ENCODE data around the gene NTM. TPM values are rescaled to one million over a fixed set of nuclear protein-coding genes. Genes with fewer than 3 reads are reported as not detected.

The NTM gene
- polyA plus RNA-seq, 1 donor (not counting 4 experiments of a cell fraction or from before 2014, with no cell fraction given), result 47.9 TPM

DNA sequence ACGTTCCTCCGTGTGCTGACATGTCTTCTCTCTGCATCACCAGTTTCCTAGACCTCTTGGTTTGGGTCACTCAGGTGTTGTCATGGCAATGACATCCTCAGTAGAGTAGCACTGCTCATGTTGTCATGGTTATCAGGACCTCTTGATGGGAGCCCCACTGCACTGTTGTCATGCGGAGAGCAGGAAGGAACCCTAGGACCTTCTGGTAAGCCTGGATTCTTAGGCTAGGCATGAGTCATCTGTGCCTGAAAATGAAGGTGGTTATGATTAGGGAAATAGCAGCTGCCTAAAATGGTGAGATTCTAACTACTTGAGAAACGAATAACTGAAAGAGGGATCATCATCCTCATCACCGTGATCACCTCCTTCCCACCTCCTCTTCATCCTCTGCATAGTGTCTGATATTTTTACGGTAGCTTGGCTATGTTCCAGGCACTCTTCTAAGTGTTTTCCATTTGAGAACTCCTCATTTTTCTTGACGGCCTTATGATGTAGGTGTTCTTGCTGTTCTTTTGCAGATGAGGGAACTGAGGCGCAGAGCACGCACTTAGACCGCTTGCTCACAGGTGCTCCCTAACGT lies 858.4 kb downstream of the NTM start:
- Histone ChIP-seq H3K9me1 (ENCODE audit: control insufficient read depth, extremely low read depth, insufficient read depth, low read length) (no peaks in the 10 kb centered on the region), H3K79me2 (ENCODE audit: control insufficient read depth, insufficient read depth, low read length) (no peaks in the 10 kb centered on the region), H4K20me1 (ENCODE audit: control insufficient read depth, extremely low read depth, insufficient read depth, low read length) (no peaks in the 10 kb centered on the region), H3K27me3 (ENCODE audit: control insufficient read depth, extremely low read depth, insufficient read depth, low read length) (no peaks in the 10 kb centered on the region), H3K36me3 (ENCODE audit: control insufficient read depth in 2 of 2, extremely low read depth in 1 of 2, insufficient read depth in 2 of 2, low read length in 2 of 2) (no peaks in the 10 kb centered on the region), H3K4me2 (ENCODE audit: control insufficient read depth, extremely low read depth, insufficient read depth, low read depth, low read length) (no peak overlapping the region), H3K9me3 (ENCODE audit: control insufficient read depth, low read depth, low read length) (no peaks in the 10 kb centered on the region), H3K4me1 (ENCODE audit: control insufficient read depth, extremely low read depth, insufficient read depth, low read length) (peaks cover 4% of the 10 kb centered on the region), H2AFZ (ENCODE audit: control insufficient read depth, low read length) (no peak overlapping the region), H3K9ac (ENCODE audit: control insufficient read depth, extremely low read depth, insufficient read depth, low read length) (no peak overlapping the region), H3K4me3 (ENCODE audit: control insufficient read depth in 2 of 3, extremely low read depth in 1 of 3, insufficient read depth in 2 of 3, low read depth in 1 of 3, low read length in 3 of 3) (no peak overlapping the region), H3K27ac (ENCODE audit: control insufficient read depth, insufficient read depth, low read length) (no peak overlapping the region)
- no peak for FAIRE-seq
- dilution Hi-C loops (cut with MboI; ENCODE audit: extremely low pct_ligation_motif_present, low sequenced_read_pairs), result no loop called here
- TF ChIP-seq, protein P1, sequence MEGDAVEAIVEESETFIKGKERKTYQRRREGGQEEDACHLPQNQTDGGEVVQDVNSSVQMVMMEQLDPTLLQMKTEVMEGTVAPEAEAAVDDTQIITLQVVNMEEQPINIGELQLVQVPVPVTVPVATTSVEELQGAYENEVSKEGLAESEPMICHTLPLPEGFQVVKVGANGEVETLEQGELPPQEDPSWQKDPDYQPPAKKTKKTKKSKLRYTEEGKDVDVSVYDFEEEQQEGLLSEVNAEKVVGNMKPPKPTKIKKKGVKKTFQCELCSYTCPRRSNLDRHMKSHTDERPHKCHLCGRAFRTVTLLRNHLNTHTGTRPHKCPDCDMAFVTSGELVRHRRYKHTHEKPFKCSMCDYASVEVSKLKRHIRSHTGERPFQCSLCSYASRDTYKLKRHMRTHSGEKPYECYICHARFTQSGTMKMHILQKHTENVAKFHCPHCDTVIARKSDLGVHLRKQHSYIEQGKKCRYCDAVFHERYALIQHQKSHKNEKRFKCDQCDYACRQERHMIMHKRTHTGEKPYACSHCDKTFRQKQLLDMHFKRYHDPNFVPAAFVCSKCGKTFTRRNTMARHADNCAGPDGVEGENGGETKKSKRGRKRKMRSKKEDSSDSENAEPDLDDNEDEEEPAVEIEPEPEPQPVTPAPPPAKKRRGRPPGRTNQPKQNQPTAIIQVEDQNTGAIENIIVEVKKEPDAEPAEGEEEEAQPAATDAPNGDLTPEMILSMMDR (optimal IDR thresholded peaks at IDR 0.05 in 1 of 3, IDR thresholded peaks at IDR 0.05 in 1 of 3, conservative IDR thresholded peaks at IDR 0.05 in 1 of 3; ENCODE audit: extremely low read depth in 1 of 3, insufficient read depth in 2 of 3, low read length in 3 of 3), result no peak
- TF ChIP-seq EZH2 (IDR thresholded peaks at IDR 0.05; ENCODE audit: low read length), result no peak
- DNase-seq (ENCODE audit: low read depth, low spot score), result no peak

DNA sequence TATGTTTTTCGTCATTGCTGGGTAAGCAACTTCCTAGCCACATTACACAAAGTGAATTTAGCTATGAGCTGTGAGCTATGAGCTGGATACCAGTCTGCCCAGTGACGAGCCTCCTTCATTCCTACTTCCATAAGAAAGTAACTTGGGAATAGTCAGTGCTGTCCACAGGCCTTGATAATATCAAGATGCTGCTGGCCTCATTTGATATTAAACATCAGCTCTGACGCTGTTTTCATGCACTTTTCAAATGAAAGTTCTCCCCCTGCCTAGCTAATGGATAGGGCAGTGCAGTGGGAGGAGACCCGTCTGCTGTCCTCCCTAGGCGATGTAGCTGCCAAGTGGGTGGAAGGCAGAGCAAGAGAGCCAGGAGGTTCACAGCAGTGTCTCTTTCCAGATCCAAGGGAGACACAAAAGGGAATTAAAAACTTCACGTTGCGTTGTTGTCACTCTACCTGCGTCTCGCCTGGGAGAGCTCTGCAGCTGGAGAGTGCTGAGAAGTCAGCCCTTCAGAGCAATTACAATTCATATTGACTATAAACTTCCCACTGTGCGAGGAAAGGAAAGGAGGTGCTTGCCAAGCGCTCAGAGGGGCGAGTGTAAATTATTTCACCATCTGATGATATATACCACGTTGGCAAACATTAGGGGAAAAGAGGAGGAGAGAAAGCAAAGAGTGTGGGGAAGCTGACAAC lies 861.4 kb downstream of the NTM start:
- no peak overlapping the region for H3K9ac ChIP-seq (ENCODE audit: control insufficient read depth, extremely low read depth, insufficient read depth, low read length)
- DNase-seq (ENCODE audit: low read depth, low spot score), result no peak
- H4K20me1 ChIP-seq (ENCODE audit: control insufficient read depth, extremely low read depth, insufficient read depth, low read length), result no peaks in the 10 kb centered on the region
- dilution Hi-C loops (cut with MboI; ENCODE audit: extremely low pct_ligation_motif_present, low sequenced_read_pairs), result no loop called here
- no peak overlapping the region for H2AFZ ChIP-seq (ENCODE audit: control insufficient read depth, low read length)
- TF ChIP-seq, protein P1 (optimal IDR thresholded peaks at IDR 0.05 in 1 of 3, IDR thresholded peaks at IDR 0.05 in 1 of 3, conservative IDR thresholded peaks at IDR 0.05 in 1 of 3; ENCODE audit: extremely low read depth in 1 of 3, insufficient read depth in 2 of 3, low read length in 3 of 3), result no peak
- TF ChIP-seq EZH2 (IDR thresholded peaks at IDR 0.05; ENCODE audit: low read length), result no peak
- no peak overlapping the region for H3K27ac ChIP-seq (ENCODE audit: control insufficient read depth, insufficient read depth, low read length)
- FAIRE-seq, result no peak
- H3K79me2 ChIP-seq (ENCODE audit: control insufficient read depth, insufficient read depth, low read length), result no peaks in the 10 kb centered on the region
- no peak overlapping the region for H3K4me2 ChIP-seq (ENCODE audit: control insufficient read depth, extremely low read depth, insufficient read depth, low read depth, low read length)
- H3K4me1 ChIP-seq (ENCODE audit: control insufficient read depth, extremely low read depth, insufficient read depth, low read length), result peaks cover 4% of the 10 kb centered on the region
- H3K4me3 ChIP-seq (ENCODE audit: control insufficient read depth in 2 of 3, extremely low read depth in 1 of 3, insufficient read depth in 2 of 3, low read depth in 1 of 3, low read length in 3 of 3), result no peak overlapping the region
- H3K9me1 ChIP-seq (ENCODE audit: control insufficient read depth, extremely low read depth, insufficient read depth, low read length), result no peaks in the 10 kb centered on the region
- H3K9me3 ChIP-seq (ENCODE audit: control insufficient read depth, low read depth, low read length), result no peaks in the 10 kb centered on the region
- H3K27me3 ChIP-seq (ENCODE audit: control insufficient read depth, extremely low read depth, insufficient read depth, low read length), result no peaks in the 10 kb centered on the region
- H3K36me3 ChIP-seq (ENCODE audit: control insufficient read depth in 2 of 2, extremely low read depth in 1 of 2, insufficient read depth in 2 of 2, low read length in 2 of 2), result no peaks in the 10 kb centered on the region
